DOHH2 (cell line): Measurements from ENCODE around the gene LRRTM2.

ENCODE experiments used
- H3F3A ChIP-seq: fragments of 200-600 bp; sonication (generic), shearing (Covaris generic); 2 replicates; pipeline ENCODE4 v1.6.0; 2016; ENCODE audit warnings: antibody characterized with exemption, mild to moderate bottlenecking; ENCODE audit not compliant: control insufficient read depth, insufficient read depth
- H3K27ac ChIP-seq: fragments of 200-600 bp; sonication (generic); 2 replicates; pipeline ENCODE4 v1.5.1; 2014; ENCODE audit warnings: low read depth, mild to moderate bottlenecking, low read length, moderate library complexity
- H3K27me3 ChIP-seq: fragments of 200-600 bp; sonication (generic); 2 replicates; pipeline ENCODE4 v1.6.1; 2014; ENCODE audit warnings: mild to moderate bottlenecking, low read length, mixed read lengths; ENCODE audit not compliant: control insufficient read depth
- H3K36me3 ChIP-seq: fragments of 200-600 bp; sonication (generic); 2 replicates; pipeline ENCODE4 v1.6.1; 2014; ENCODE audit warnings: mild to moderate bottlenecking, low read length, moderate library complexity, mixed read lengths; ENCODE audit not compliant: control insufficient read depth
- H3K4me1 ChIP-seq: fragments of 200-600 bp; sonication (generic); 2 replicates; pipeline ENCODE4 v1.6.1; 2014; ENCODE audit warnings: mild to moderate bottlenecking, low read length, mixed read lengths; ENCODE audit not compliant: control insufficient read depth
- H3K4me2 ChIP-seq: fragments of 200-600 bp; sonication (generic); 2 replicates; pipeline ENCODE4 v1.6.0; 2014; ENCODE audit warnings: mild to moderate bottlenecking, low read length, moderate library complexity
- H3K4me3 ChIP-seq: fragments of 200-600 bp; sonication (generic); 2 replicates; pipeline ENCODE4 v1.5.1; 2014; ENCODE audit warnings: mild to moderate bottlenecking, low read length, mixed read lengths
- H3K79me2 ChIP-seq: fragments of 200-600 bp; sonication (generic); 2 replicates; pipeline ENCODE4 v1.6.1; 2014; ENCODE audit warnings: mild to moderate bottlenecking, low read length, mixed read lengths; ENCODE audit not compliant: control insufficient read depth
- H3K9me2 ChIP-seq: fragments of 200-600 bp; sonication (generic); replicated peaks from 2 replicates; pipeline ENCODE4 v1.6.1; 2014; ENCODE audit warnings: mild to moderate bottlenecking, low read length, mixed read lengths; ENCODE audit not compliant: control insufficient read depth
- H3K9me3 ChIP-seq: fragments of 200-600 bp; sonication (generic); 2 replicates; pipeline ENCODE4 v1.6.1; 2014; ENCODE audit warnings: antibody characterized with exemption, low read length, mixed read lengths; ENCODE audit not compliant: control insufficient read depth, insufficient read depth
- H4K20me1 ChIP-seq: fragments of 200-600 bp; sonication (generic); 2 replicates; pipeline ENCODE4 v1.6.0; 2014; ENCODE audit warnings: low read depth, mild to moderate bottlenecking, antibody characterized with exemption, low read length, moderate library complexity; ENCODE audit not compliant: control insufficient read depth, insufficient read depth
- EZH2phosphoT487 ChIP-seq: fragments of 200-600 bp; sonication (generic); IDR thresholded peaks from 2 replicates; pipeline ENCODE4 v1.6.1; 2017; ENCODE audit warnings: borderline replicate concordance, mild to moderate bottlenecking, antibody characterized with exemption, low read length, moderate library complexity, mixed read lengths
- TF ChIP-seq, protein P1 (sequence below): fragments of 200-600 bp; sonication (generic); IDR thresholded peaks from one replicate; pipeline ENCODE4 v1.5.1; 2014; ENCODE audit warnings: antibody characterized with exemption, mild to moderate bottlenecking, low read depth, low read length; ENCODE audit not compliant: poor library complexity, severe bottlenecking

LRRTM2 gene

DNA sequence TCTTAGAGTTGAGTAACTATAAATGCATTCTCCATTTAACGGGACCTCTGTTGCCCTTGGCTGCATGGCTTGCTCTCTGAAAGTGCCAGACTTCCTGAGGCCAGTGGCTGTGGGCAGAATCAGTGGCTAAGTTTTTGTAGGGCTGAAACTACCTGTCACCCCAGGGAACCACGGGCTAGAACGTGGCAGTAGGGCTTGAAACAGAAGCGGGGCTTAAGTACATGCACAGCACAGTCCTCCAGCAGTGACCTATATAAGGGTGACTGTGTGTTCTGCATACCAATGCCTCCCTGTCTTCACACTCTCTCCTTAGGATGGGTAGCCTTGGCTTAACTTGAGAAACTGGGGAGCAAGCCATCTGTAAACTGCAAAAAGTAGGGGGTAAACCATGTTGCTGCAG is 43.6 kb upstream of the LRRTM2 start:
- Histone ChIP-seq H3K4me2 (no peak overlapping the region), H3K79me2 (no peaks in the 10 kb centered on the region), H3K27ac (no peak overlapping the region), H3K4me1 (no peaks in the 10 kb centered on the region), H3K9me2 (no peaks in the 10 kb centered on the region), H3F3A (no peaks in the 10 kb centered on the region), H3K27me3 (no peaks in the 10 kb centered on the region), H3K9me3 (no peaks in the 10 kb centered on the region), H3K4me3 (no peak overlapping the region), H4K20me1 (no peaks in the 10 kb centered on the region), H3K36me3 (no peaks in the 10 kb centered on the region)
- TF ChIP-seq EZH2phosphoT487, result no peak
- TF ChIP-seq, protein P1, sequence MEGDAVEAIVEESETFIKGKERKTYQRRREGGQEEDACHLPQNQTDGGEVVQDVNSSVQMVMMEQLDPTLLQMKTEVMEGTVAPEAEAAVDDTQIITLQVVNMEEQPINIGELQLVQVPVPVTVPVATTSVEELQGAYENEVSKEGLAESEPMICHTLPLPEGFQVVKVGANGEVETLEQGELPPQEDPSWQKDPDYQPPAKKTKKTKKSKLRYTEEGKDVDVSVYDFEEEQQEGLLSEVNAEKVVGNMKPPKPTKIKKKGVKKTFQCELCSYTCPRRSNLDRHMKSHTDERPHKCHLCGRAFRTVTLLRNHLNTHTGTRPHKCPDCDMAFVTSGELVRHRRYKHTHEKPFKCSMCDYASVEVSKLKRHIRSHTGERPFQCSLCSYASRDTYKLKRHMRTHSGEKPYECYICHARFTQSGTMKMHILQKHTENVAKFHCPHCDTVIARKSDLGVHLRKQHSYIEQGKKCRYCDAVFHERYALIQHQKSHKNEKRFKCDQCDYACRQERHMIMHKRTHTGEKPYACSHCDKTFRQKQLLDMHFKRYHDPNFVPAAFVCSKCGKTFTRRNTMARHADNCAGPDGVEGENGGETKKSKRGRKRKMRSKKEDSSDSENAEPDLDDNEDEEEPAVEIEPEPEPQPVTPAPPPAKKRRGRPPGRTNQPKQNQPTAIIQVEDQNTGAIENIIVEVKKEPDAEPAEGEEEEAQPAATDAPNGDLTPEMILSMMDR, result no peak

- Histone ChIP-seq H3K79me2 (no peaks in the 10 kb centered on the region), H3K4me1 (0 out of 2 replicates have a peak, but pooled peaks cover 3% of the 10 kb centered on the region), H3K36me3 (no peaks in the 10 kb centered on the region), H3F3A (no peaks in the 10 kb centered on the region), H3K4me2 (no peak overlapping the region), H4K20me1 (no peaks in the 10 kb centered on the region), H3K27me3 (no peaks in the 10 kb centered on the region), H3K9me3 (no peaks in the 10 kb centered on the region), H3K27ac (no peak overlapping the region), H3K9me2 (no peaks in the 10 kb centered on the region), H3K4me3 (no peak overlapping the region)
- TF ChIP-seq, protein P1, result no peak
- no peak for TF ChIP-seq EZH2phosphoT487
These were observed 39.2 kb upstream of the LRRTM2 start for GRCh38 chr5:138914338-138914737.

DNA sequence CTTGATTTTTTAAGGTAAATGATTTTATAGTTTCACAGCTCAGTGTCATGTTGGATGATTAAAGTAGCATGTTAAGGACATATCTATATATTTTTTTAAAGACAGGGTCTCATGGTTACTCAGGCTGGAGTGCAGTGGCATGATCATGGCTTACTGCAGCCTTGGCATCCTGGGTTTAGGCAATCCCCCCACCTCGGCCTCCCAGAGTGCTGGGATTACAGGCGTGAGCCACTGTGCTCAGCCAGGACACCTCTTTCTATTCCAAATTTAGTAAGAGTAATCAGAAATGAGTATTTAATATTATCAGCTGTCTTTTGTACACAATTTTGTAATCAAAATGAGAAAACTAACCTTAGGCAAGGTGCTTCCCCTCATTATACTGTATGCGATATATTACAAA is 38.6 kb upstream of the LRRTM2 start:
- Histone ChIP-seq H3K4me1 (0 out of 2 replicates have a peak, but pooled peaks cover 3% of the 10 kb centered on the region), H3F3A (no peaks in the 10 kb centered on the region), H3K36me3 (no peaks in the 10 kb centered on the region), H4K20me1 (no peaks in the 10 kb centered on the region), H3K27ac (no peak overlapping the region), H3K79me2 (no peaks in the 10 kb centered on the region), H3K4me2 (no peak overlapping the region), H3K27me3 (no peaks in the 10 kb centered on the region), H3K9me2 (no peaks in the 10 kb centered on the region), H3K9me3 (no peaks in the 10 kb centered on the region), H3K4me3 (no peak overlapping the region)
- TF ChIP-seq EZH2phosphoT487, result no peak
- TF ChIP-seq, protein P1, result no peak
